ENCODE results near the gene CMYA5.

Gene CMYA5

DNA sequence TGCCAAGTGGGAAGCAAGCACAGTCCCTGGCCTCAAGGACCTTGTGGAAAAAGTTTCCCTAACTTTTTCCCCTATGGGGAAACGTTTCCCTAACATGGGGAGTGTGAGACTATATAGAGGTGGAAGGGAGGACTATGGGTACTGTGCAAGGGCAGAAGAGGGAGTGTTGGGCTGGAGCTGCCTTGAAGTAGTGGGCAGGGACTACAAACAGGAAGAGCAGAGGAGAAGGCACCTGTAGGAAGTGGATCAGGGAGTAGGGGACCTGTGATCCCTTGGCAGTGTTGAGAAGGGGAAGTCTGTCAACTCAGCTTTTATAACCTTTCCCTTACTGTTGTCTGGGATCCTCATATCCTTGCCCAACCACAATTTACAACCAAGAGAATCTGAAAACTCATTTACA is 1.4 kb downstream of the CMYA5 start:
- H4K20me1 ChIP-seq (ENCODE audit: insufficient read depth): no peaks in the 10 kb centered on the region
- H3K36me3 ChIP-seq (ENCODE audit: insufficient read depth): no peaks in the 10 kb centered on the region
- H3K4me1 ChIP-seq (ENCODE audit: low read depth, poor library complexity, severe bottlenecking): peaks cover 33% of the 10 kb centered on the region
- TF ChIP-seq, protein P1, sequence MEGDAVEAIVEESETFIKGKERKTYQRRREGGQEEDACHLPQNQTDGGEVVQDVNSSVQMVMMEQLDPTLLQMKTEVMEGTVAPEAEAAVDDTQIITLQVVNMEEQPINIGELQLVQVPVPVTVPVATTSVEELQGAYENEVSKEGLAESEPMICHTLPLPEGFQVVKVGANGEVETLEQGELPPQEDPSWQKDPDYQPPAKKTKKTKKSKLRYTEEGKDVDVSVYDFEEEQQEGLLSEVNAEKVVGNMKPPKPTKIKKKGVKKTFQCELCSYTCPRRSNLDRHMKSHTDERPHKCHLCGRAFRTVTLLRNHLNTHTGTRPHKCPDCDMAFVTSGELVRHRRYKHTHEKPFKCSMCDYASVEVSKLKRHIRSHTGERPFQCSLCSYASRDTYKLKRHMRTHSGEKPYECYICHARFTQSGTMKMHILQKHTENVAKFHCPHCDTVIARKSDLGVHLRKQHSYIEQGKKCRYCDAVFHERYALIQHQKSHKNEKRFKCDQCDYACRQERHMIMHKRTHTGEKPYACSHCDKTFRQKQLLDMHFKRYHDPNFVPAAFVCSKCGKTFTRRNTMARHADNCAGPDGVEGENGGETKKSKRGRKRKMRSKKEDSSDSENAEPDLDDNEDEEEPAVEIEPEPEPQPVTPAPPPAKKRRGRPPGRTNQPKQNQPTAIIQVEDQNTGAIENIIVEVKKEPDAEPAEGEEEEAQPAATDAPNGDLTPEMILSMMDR (conservative IDR thresholded peaks at IDR 0.05; ENCODE audit: low read depth, low read length): no peak
- no peak overlapping the region for H3K4me2 ChIP-seq
- H3K79me2 ChIP-seq (ENCODE audit: insufficient read depth, low read depth): no peaks in the 10 kb centered on the region
- no peak overlapping the region for H3K9ac ChIP-seq
- H3K27me3 ChIP-seq (ENCODE audit: insufficient read depth, low read depth): no peaks in the 10 kb centered on the region
- H3K27ac ChIP-seq: no peak overlapping the region
- H2AFZ ChIP-seq (ENCODE audit: low read depth): no peak overlapping the region
- no peak overlapping the region for H3K4me3 ChIP-seq (IDR thresholded peaks at IDR 0.05; ENCODE audit: insufficient read depth, low read depth, low read length)

DNA sequence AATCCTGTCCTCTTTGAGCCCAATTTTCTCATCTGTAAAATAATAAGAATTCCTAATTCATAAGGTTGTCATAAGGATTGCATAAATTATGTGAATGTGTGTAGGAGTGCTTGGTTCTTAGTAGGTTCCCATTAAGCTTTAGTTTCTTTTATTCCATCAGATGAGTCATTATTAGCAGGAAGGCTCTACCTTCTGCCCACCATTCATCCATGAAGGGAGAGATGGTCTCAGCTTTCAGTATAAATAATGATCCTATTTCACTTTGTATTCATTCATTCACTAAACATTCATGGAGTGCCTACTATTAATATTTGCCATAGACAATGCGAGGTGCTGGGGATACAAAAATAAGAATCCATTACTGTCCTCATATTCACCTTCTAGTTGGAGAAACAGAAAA is 3.0 kb downstream of the CMYA5 start:
- TF ChIP-seq, protein P1 (conservative IDR thresholded peaks at IDR 0.05; ENCODE audit: low read depth, low read length): no peak
- Histone ChIP-seq H3K9ac (no peak overlapping the region), H3K36me3 (ENCODE audit: insufficient read depth) (no peaks in the 10 kb centered on the region), H3K4me1 (ENCODE audit: low read depth, poor library complexity, severe bottlenecking) (peaks cover 48% of the 10 kb centered on the region), H3K79me2 (ENCODE audit: insufficient read depth, low read depth) (no peaks in the 10 kb centered on the region), H3K27ac (no peak overlapping the region), H3K27me3 (ENCODE audit: insufficient read depth, low read depth) (no peaks in the 10 kb centered on the region), H3K4me3 (IDR thresholded peaks at IDR 0.05; ENCODE audit: insufficient read depth, low read depth, low read length) (no peak overlapping the region), H3K4me2 (no peak overlapping the region), H4K20me1 (ENCODE audit: insufficient read depth) (no peaks in the 10 kb centered on the region), H2AFZ (ENCODE audit: low read depth) (no peak overlapping the region)

DNA sequence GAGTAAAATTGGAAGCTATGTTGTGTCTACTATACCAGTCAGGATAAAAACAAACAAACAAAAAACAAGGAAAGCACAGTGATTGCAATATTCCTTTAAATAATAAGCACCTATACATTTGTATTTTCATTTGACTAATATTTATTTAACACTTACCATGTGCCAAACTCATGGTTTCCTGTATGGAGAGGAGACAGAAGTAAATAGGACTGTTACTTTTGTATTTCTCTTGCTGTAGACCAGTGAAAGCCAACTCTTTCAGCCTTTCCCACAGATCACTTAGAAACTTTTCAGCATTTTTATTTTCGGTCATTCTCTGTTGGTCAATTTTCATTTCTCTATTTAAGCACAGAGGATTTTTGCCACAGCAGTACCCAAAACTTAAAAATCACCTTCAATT is 4.5 kb downstream of the CMYA5 start:
- Histone ChIP-seq H3K4me2 (peak overlapping the region; percentile 56), H3K36me3 (ENCODE audit: insufficient read depth) (no peaks in the 10 kb centered on the region), H3K27me3 (ENCODE audit: insufficient read depth, low read depth) (no peaks in the 10 kb centered on the region), H2AFZ (ENCODE audit: low read depth) (peak overlapping the region; percentile 10), H3K9ac (peak overlapping the region; percentile 7; the same call in 1 of the 2 replicates), H4K20me1 (ENCODE audit: insufficient read depth) (no peaks in the 10 kb centered on the region), H3K4me3 (IDR thresholded peaks at IDR 0.05; ENCODE audit: insufficient read depth, low read depth, low read length) (no peak overlapping the region), H3K79me2 (ENCODE audit: insufficient read depth, low read depth) (no peaks in the 10 kb centered on the region), H3K27ac (peak overlapping the region; percentile 59), H3K4me1 (ENCODE audit: low read depth, poor library complexity, severe bottlenecking) (peaks cover 64% of the 10 kb centered on the region)
- TF ChIP-seq, protein P1 (conservative IDR thresholded peaks at IDR 0.05; ENCODE audit: low read depth, low read length): no peak

DNA sequence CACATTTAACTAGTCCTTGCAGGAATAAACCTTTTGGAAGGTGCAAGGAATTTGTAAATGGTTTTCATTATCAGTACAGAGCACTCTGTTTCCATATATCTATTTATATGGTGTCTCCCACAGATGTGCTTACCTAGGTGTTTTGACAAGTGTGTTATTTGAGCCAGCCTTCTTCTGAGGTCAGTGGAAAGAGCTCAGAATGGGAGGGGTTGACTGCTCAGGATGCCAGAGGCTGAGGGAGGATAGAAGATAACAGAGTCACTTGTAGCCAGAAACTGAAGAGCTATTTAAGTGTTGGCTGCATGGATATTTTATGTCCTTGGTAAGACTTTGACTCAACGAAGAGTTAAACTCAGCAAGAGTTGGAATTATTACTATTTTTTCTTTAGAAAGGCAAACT is 5.0 kb downstream of the CMYA5 start:
- Histone ChIP-seq H3K27me3 (ENCODE audit: insufficient read depth, low read depth) (no peaks in the 10 kb centered on the region), H3K27ac (peak overlapping the region; percentile 59), H3K4me2 (peak overlapping the region; percentile 56), H2AFZ (ENCODE audit: low read depth) (peak overlapping the region; percentile 10), H3K79me2 (ENCODE audit: insufficient read depth, low read depth) (no peaks in the 10 kb centered on the region), H3K9ac (peak overlapping the region; percentile 7; the same call in 1 of the 2 replicates), H3K4me1 (ENCODE audit: low read depth, poor library complexity, severe bottlenecking) (peaks cover 69% of the 10 kb centered on the region), H3K4me3 (IDR thresholded peaks at IDR 0.05; ENCODE audit: insufficient read depth, low read depth, low read length) (no peak overlapping the region), H4K20me1 (ENCODE audit: insufficient read depth) (no peaks in the 10 kb centered on the region), H3K36me3 (ENCODE audit: insufficient read depth) (no peaks in the 10 kb centered on the region)
- TF ChIP-seq, protein P1 (conservative IDR thresholded peaks at IDR 0.05; ENCODE audit: low read depth, low read length): no peak

All from KMS-11 (cell line).